K562 (cell line): Measurements from ENCODE around the gene OR4D2. TPM values are rescaled to one million over a fixed set of nuclear protein-coding genes. Genes with fewer than 3 reads are reported as not detected.
A peak's percentile ranks its signal among the peaks of the same experiment; 100 is the strongest.

ENCODE experiments used
- ATF6 ChIP-seq: sonication (generic); formaldehyde crosslinking; IDR thresholded peaks from 2 replicates; pipeline ENCODE4 v1.4.0; 2020; ENCODE audit warnings: mild to moderate bottlenecking, missing genetic modification reagents
- BRD9 ChIP-seq: fragments of 450-650 bp; IDR thresholded peaks from 2 replicates; pipeline ENCODE4 v1.6.1; 2018; ENCODE audit warnings: low read depth; ENCODE audit not compliant: partially characterized antibody
- CBFA2T3 ChIP-seq: fragments of 450-650 bp; IDR thresholded peaks from 2 replicates; pipeline ENCODE4 v1.6.1; 2017
- CHD1 ChIP-seq: fragments of 200-600 bp; sonication (generic); IDR thresholded peaks from one replicate; pipeline ENCODE4 v1.6.1; 2012; ENCODE audit warnings: mild to moderate bottlenecking, moderate library complexity, low read length, inconsistent platforms
- CREB3 ChIP-seq: fragments of 450-650 bp; conservative IDR thresholded peaks from 2 replicates; pipeline ENCODE4 v1.6.1; 2016; ENCODE audit warnings: missing genetic modification characterization, low read depth, mild to moderate bottlenecking, missing compliant biosample characterization, moderate library complexity
- DPF2 ChIP-seq: fragments of 450-650 bp; IDR thresholded peaks from 2 replicates; pipeline ENCODE4 v1.6.1; 2016
- MED1 ChIP-seq: sonication (generic); formaldehyde crosslinking; IDR thresholded peaks from 2 replicates; pipeline ENCODE4 v1.8.1; 2023; ENCODE audit warnings: missing genetic modification reagents, borderline replicate concordance
- NCOA4 ChIP-seq: fragments of 450-650 bp; IDR thresholded peaks from 2 replicates; pipeline ENCODE4 v1.6.1; 2018; ENCODE audit warnings: mild to moderate bottlenecking; ENCODE audit not compliant: partially characterized antibody
- NFATC3 ChIP-seq: fragments of 450-650 bp; IDR thresholded peaks from 2 replicates; pipeline ENCODE4 v1.6.1; 2017; ENCODE audit warnings: mild to moderate bottlenecking
- RNF2 ChIP-seq: sonication (generic); IDR thresholded peaks from 2 replicates; pipeline ENCODE4 v1.6.1; 2016
- ZNF175 ChIP-seq: fragments of 200-800 bp; sonication (Bioruptor generic); IDR thresholded peaks from 2 replicates; pipeline ENCODE4 v1.6.1; 2016; ENCODE audit warnings: low read depth, mild to moderate bottlenecking, missing genetic modification characterization, missing compliant biosample characterization
- ZNF407 ChIP-seq: fragments of 450-650 bp; IDR thresholded peaks from 2 replicates; pipeline ENCODE4 v1.6.1; 2016; ENCODE audit warnings: low read depth
- ZNF431 ChIP-seq: sonication (generic); formaldehyde crosslinking; IDR thresholded peaks from 2 replicates; pipeline ENCODE4 v1.8.0; 2022; ENCODE audit warnings: mild to moderate bottlenecking, missing genetic modification reagents
- polyA plus RNA-seq, 8 experiments: library from polyadenylated mRNA; depleted of rRNA in 4 of 8; stranded (reverse) in 5 of 8; unstranded in 3 of 8; fragments of >200 nt; fragmentation: Nextera tagmentation in 2 of 8; fragmentation: Illumina TruSeq in 1 of 8; extraction: Ambion mirVana in 2 of 8; extraction: Trizol in 1 of 8; gene quantifications; 2 replicates each; pipeline versions ENCODE4 v1.2.1 to v1.2.3, GENCODE V29; 2011 to 2014; ENCODE audit warnings: inconsistent platforms in 1 of 8, missing spikeins in 1 of 8
- total RNA-seq, 7 experiments: library from RNA; depleted of rRNA in 6 of 7; stranded (reverse); fragments of >200 nt in 6 of 7; fragmentation: Illumina TruSeq in 2 of 7; extraction: Trizol in 2 of 7; gene quantifications; 2 replicates each; pipeline versions ENCODE4 v1.2.1 to v1.2.3, GENCODE V29; 2011 to 2021; ENCODE audit warnings: low replicate concordance in 1 of 7

Gene OR4D2
- total and polyA plus RNA-seq, 9 of the 15 experiments (the other 6 are each of a cell fraction or from before 2014, with no cell fraction given), result not detected

- TF ChIP-seq ZNF407 (no peak), MED1 (CRISPR knock-in tag) (no peak), ZNF175 (CRISPR knock-in tag) (no peak), NFATC3 (no peak), RNF2 (peak; percentile 86; the same call in 1 of the 2 replicates), ZNF431 (0 out of 2 replicates have a peak, but pooled peaks have one; percentile 14), CBFA2T3 (no peak), NCOA4 (no peak), BRD9 (no peak), CREB3 (tag) (0 out of 2 replicates have a peak, but pooled peaks have one; percentile 14), DPF2 (peak; percentile 38; the same call in 1 of the 2 replicates), CHD1 (no peak), ATF6 (CRISPR knock-in tag) (no peak)
- TF ChIP-seq, all 486 proteins: peak for 83
Measured at GRCh38 chr17:58184986-58185761, 18.4 kb downstream of the OR4D2 start (continued).
